B cell (primary cell): ENCODE results near the gene CACNA2D1. TPM values are rescaled to one million over a fixed set of nuclear protein-coding genes. Genes with fewer than 3 reads are reported as not detected.

Source experiments
- ATAC-seq: fragments of 200-7000 bp; cut with Tn5 transposase; one replicate; pipeline ENCODE4 v1.10.0; 2021; ENCODE audit warnings: low read depth, mild to moderate bottlenecking, moderate number of reproducible peaks, moderate library complexity
- CTCF ChIA-PET: fragments of 350-600 bp; sonication (Branson Sonifier 250); formaldehyde crosslinking; loops from one replicate; lab custom pipeline; 2021; ENCODE audit warnings: antibody characterized with exemption, inconsistent platforms; lab: Charles Lee
- POLR2A ChIA-PET: fragments of 350-600 bp; sonication (Branson Sonifier 250); formaldehyde crosslinking; loops from one replicate; lab custom pipeline; 2021; ENCODE audit warnings: antibody characterized with exemption; lab: Charles Lee
- DNase-seq: peaks from one replicate; pipeline ENCODE4 v3.0.0; 2013
- H2AFZ ChIP-seq: 2 replicates; pipeline ENCODE4 v1.6.1; 2012; ENCODE audit warnings: mild to moderate bottlenecking, low read depth, low read length; ENCODE audit not compliant: insufficient read depth, poor library complexity, severe bottlenecking
- H3K27ac ChIP-seq, 2 donors: 1 replicate in 1 of 2; 2 replicates in 1 of 2; pipeline ENCODE4 v1.5.1; 2012 to 2013; ENCODE audit warnings: low read length in 2 of 2, mild to moderate bottlenecking in 2 of 2, moderate library complexity in 1 of 2
- H3K27me3 ChIP-seq, 4 experiments: fragments of 200-600 bp in 1 of 4; sonication (generic) in 1 of 4; replicated peaks in 1 of 4; 1 replicate in 2 of 4; 2 replicates in 2 of 4; pipeline versions ENCODE4 v1.6.1 to v1.7.0; 2013 to 2016; ENCODE audit warnings: low read length in 3 of 4, mild to moderate bottlenecking in 2 of 4, mixed read lengths in 1 of 4, moderate library complexity in 1 of 4; ENCODE audit not compliant: insufficient read depth in 4 of 4, control insufficient read depth in 3 of 4; ENCODE audit errors: control extremely low read depth in 1 of 4
- H3K36me3 ChIP-seq, 2 experiments: replicated peaks in 1 of 2; 1 replicate in 1 of 2; 2 replicates in 1 of 2; pipeline versions ENCODE4 v1.6.1 to v1.7.1; 2013; ENCODE audit warnings: low read length in 1 of 2; ENCODE audit not compliant: insufficient read depth in 2 of 2, control insufficient read depth in 1 of 2; ENCODE audit errors: control extremely low read depth in 1 of 2, extremely low read depth in 1 of 2
- H3K4me1 ChIP-seq, 2 donors: fragments of 200-600 bp in 1 of 2; sonication (generic) in 1 of 2; 1 replicate in 1 of 2; 2 replicates in 1 of 2; pipeline versions ENCODE4 v1.5.1 to v1.6.1; 2013 to 2017; ENCODE audit warnings: low read length in 2 of 2; ENCODE audit not compliant: control insufficient read depth in 2 of 2, insufficient read depth in 2 of 2
- H3K4me2 ChIP-seq: replicated peaks from 2 replicates; pipeline ENCODE3; 2012; ENCODE audit warnings: mild to moderate bottlenecking, low read depth, low read length; ENCODE audit not compliant: poor library complexity, severe bottlenecking
- H3K4me3 ChIP-seq, 5 experiments: fragments of 200-600 bp in 1 of 5; sonication (generic) in 1 of 5; 1 replicate in 3 of 5; 2 replicates in 2 of 5; pipeline versions ENCODE4 v1.5.1 to v1.7.0; 2011 to 2016; ENCODE audit warnings: low read length in 4 of 5, mild to moderate bottlenecking in 4 of 5, low read depth in 2 of 5, control low read depth in 1 of 5, moderate library complexity in 1 of 5; ENCODE audit not compliant: insufficient read depth in 1 of 5; ENCODE audit errors: control extremely low read depth in 1 of 5, extremely low read depth in 1 of 5
- H3K79me2 ChIP-seq: fragments of 200-600 bp; sonication (generic); one replicate; pipeline ENCODE4 v1.6.0; 2016; ENCODE audit warnings: low read length; ENCODE audit not compliant: control insufficient read depth, insufficient read depth
- H3K9ac ChIP-seq: fragments of 200-600 bp; sonication (generic); 2 replicates; pipeline ENCODE4 v1.6.1; 2017; ENCODE audit warnings: mild to moderate bottlenecking, low read length, moderate library complexity
- H3K9me3 ChIP-seq, 3 donors: one replicate each; pipeline versions ENCODE4 v1.6.1 to v1.7.1; 2013; ENCODE audit warnings: low read length in 2 of 3; ENCODE audit not compliant: control insufficient read depth in 2 of 3, insufficient read depth in 1 of 3; ENCODE audit errors: control extremely low read depth in 1 of 3
- H4K20me1 ChIP-seq: 2 replicates; pipeline ENCODE4 v1.6.0; 2012; ENCODE audit warnings: mild to moderate bottlenecking, low read length; ENCODE audit not compliant: insufficient read depth, control insufficient read depth, poor library complexity, severe bottlenecking
- H3K27ac Mint-ChIP-seq: one replicate; pipeline ENCODE4 v1.8.0; 2021; ENCODE audit warnings: mixed read lengths
- H3K27me3 Mint-ChIP-seq: one replicate; pipeline ENCODE4 v1.8.0; 2021; ENCODE audit warnings: mixed read lengths
- H3K4me1 Mint-ChIP-seq: one replicate; pipeline ENCODE4 v1.8.0; 2021; ENCODE audit warnings: mixed read lengths
- H3K4me3 Mint-ChIP-seq: one replicate; pipeline ENCODE4 v1.8.0; 2021; ENCODE audit warnings: mixed read lengths
- H3K9me3 Mint-ChIP-seq: one replicate; pipeline ENCODE4 v1.8.0; 2022; ENCODE audit warnings: mixed read lengths; ENCODE audit not compliant: insufficient read depth
- CTCF ChIP-seq: fragments of 200-600 bp; IDR thresholded peaks from one replicate; pipeline ENCODE4 v1.8.0; 2022; ENCODE audit warnings: antibody characterized with exemption, mild to moderate bottlenecking
- EZH2 ChIP-seq: IDR thresholded peaks from 2 replicates; pipeline ENCODE4 v1.6.1; 2012; ENCODE audit warnings: borderline replicate concordance, low read depth, mild to moderate bottlenecking, moderate library complexity, low read length; ENCODE audit not compliant: insufficient read depth, poor library complexity, severe bottlenecking
- WGBS: methylation state at CpG from one replicate; pipeline ENCODE4 v1.1.5; 2013; ENCODE audit warnings: missing lambda C conversion rate; ENCODE audit not compliant: insufficient coverage; 5-methylcytosine and 5-hydroxymethylcytosine counted together
- intact Hi-C: fragments of 100-400 bp; cut with micrococcal nuclease; formaldehyde crosslinking; loops from one replicate; pipeline ENCODE4 v1.10.0; 2022
- polyA plus RNA-seq: library from polyadenylated mRNA; depleted of rRNA; stranded (reverse); fragments of >200 nt; gene quantifications from 2 replicates; pipeline ENCODE4 v1.2.3, GENCODE V29; 2012
- total RNA-seq, 2 donors: library from RNA; stranded (reverse); fragments of 120-200 nt in 1 of 2; gene quantifications; 1 replicate in 1 of 2; 2 replicates in 1 of 2; pipeline versions ENCODE4 v1.2.3 to v1.2.4, GENCODE V29; 2013 to 2022

CACNA2D1 gene
- total and polyA plus RNA-seq, 2 donors (not counting 1 experiment from before 2014, with no cell fraction given), result not detected

GRCh38 chr7:82382276-82382675 lies 61.3 kb downstream of the CACNA2D1 start:
- POLR2A ChIA-PET, result no interaction called here

GRCh38 chr7:82376739-82377138 lies 66.8 kb downstream of the CACNA2D1 start:
- Histone ChIP-seq H4K20me1 (no peaks in the 10 kb centered on the region), H3K36me3 (no peaks in the 10 kb centered on the region), H3K9ac (no peak overlapping the region), H3K27ac (no peak overlapping the region), H3K27me3 (no peaks in the 10 kb centered on the region), H3K4me2 (no peak overlapping the region), H3K4me1 (no peaks in the 10 kb centered on the region), H3K9me3 (no peaks in the 10 kb centered on the region), H3K4me3 (no peak overlapping the region), H2AFZ (no peak overlapping the region), H3K79me2 (no peaks in the 10 kb centered on the region)
- DNase-seq (no peak), ATAC-seq (no peak)
- intact Hi-C loops, result no loop called here
- Mint-ChIP-seq H3K27ac (no peak overlapping the region), H3K4me3 (no peak overlapping the region), H3K27me3 (no peaks in the 10 kb centered on the region), H3K4me1 (no peaks in the 10 kb centered on the region), H3K9me3 (peaks cover 3% of the 10 kb centered on the region)
- TF ChIP-seq EZH2 (no peak), CTCF (no peak)
- ChIA-PET CTCF (no interaction called here), POLR2A (no interaction called here)
- WGBS, result no CpG with 5 or more reads among the region's 2 CpGs

More at GRCh38 chr7:82382276-82382675, 61.3 kb downstream of the CACNA2D1 start:
- intact Hi-C loops, result no loop called here
- H3K4me1 ChIP-seq, result no peaks in the 10 kb centered on the region
- H3K4me3 ChIP-seq, result no peak overlapping the region
- H4K20me1 ChIP-seq, result no peaks in the 10 kb centered on the region
- H3K4me3 Mint-ChIP-seq, result no peak overlapping the region
- no peaks in the 10 kb centered on the region for H3K27me3 ChIP-seq
- no peak for ATAC-seq
- H2AFZ ChIP-seq, result no peak overlapping the region
- no peaks in the 10 kb centered on the region for H3K9me3 ChIP-seq
- TF ChIP-seq EZH2, result no peak
- TF ChIP-seq CTCF, result no peak
- no peak overlapping the region for H3K27ac Mint-ChIP-seq
- H3K27me3 Mint-ChIP-seq, result no peaks in the 10 kb centered on the region
- WGBS, result no CpG with 5 or more reads among the region's 2 CpGs
- no peak overlapping the region for H3K9ac ChIP-seq
- no peaks in the 10 kb centered on the region for H3K4me1 Mint-ChIP-seq
- H3K9me3 Mint-ChIP-seq, result no peaks in the 10 kb centered on the region
- no peak overlapping the region for H3K27ac ChIP-seq
- DNase-seq, result no peak
- no peaks in the 10 kb centered on the region for H3K79me2 ChIP-seq
- CTCF ChIA-PET, result no interaction called here
- H3K4me2 ChIP-seq, result no peak overlapping the region
- no peaks in the 10 kb centered on the region for H3K36me3 ChIP-seq
